OCI-LY1 (cell line): Measurements from ENCODE around the gene PCDHGA1.

ENCODE experiments used
- H2AFZ ChIP-seq: fragments of 200-600 bp; sonication (generic), shearing (Covaris generic); 2 replicates; pipeline ENCODE4 v1.6.0; 2014; ENCODE audit warnings: antibody characterized with exemption, mild to moderate bottlenecking, low read length
- H3F3A ChIP-seq: fragments of 200-600 bp; sonication (generic), shearing (Covaris generic); 2 replicates; pipeline ENCODE4 v1.6.0; 2014; ENCODE audit warnings: mild to moderate bottlenecking, antibody characterized with exemption, low read length, moderate library complexity; ENCODE audit not compliant: insufficient read depth
- H3K27ac ChIP-seq: fragments of 200-600 bp; sonication (generic); 2 replicates; pipeline ENCODE4 v1.5.1; 2014; ENCODE audit warnings: low read length, mixed run types, mild to moderate bottlenecking, low read depth; ENCODE audit not compliant: poor library complexity, severe bottlenecking
- H3K27me3 ChIP-seq: fragments of 200-600 bp; sonication (generic); 2 replicates; pipeline ENCODE4 v1.6.0; 2014; ENCODE audit warnings: antibody characterized with exemption, mild to moderate bottlenecking, low read length, moderate library complexity; ENCODE audit not compliant: insufficient read depth
- H3K36me3 ChIP-seq: fragments of 200-600 bp; sonication (generic); 2 replicates; pipeline ENCODE4 v1.6.1; 2014; ENCODE audit warnings: mild to moderate bottlenecking, antibody characterized with exemption, low read length, moderate library complexity, mixed read lengths; ENCODE audit not compliant: insufficient read depth
- H3K4me1 ChIP-seq: fragments of 200-600 bp; sonication (generic); 2 replicates; pipeline ENCODE4 v1.5.1; 2014; ENCODE audit warnings: mild to moderate bottlenecking, low read length, moderate library complexity; ENCODE audit not compliant: insufficient read depth, severe bottlenecking
- H3K4me2 ChIP-seq: fragments of 200-600 bp; sonication (generic), shearing (Covaris generic); 2 replicates; pipeline ENCODE4 v1.6.1; 2014; ENCODE audit warnings: low read length
- H3K4me3 ChIP-seq: fragments of 200-600 bp; sonication (generic); 2 replicates; pipeline ENCODE4 v1.5.1; 2014; ENCODE audit warnings: low read length, low read depth, mild to moderate bottlenecking, mixed read lengths; ENCODE audit not compliant: poor library complexity, severe bottlenecking
- H3K79me2 ChIP-seq: fragments of 200-600 bp; shearing (Covaris generic); 2 replicates; pipeline ENCODE4 v1.6.1; 2016; ENCODE audit warnings: mixed run types, low read length, mixed read lengths; ENCODE audit not compliant: insufficient read depth
- H3K9ac ChIP-seq: fragments of 200-600 bp; sonication (generic), shearing (Covaris generic); 2 replicates; pipeline ENCODE4 v1.6.1; 2014; ENCODE audit warnings: mild to moderate bottlenecking, low read length, mixed read lengths
- H3K9me2 ChIP-seq: fragments of 200-600 bp; sonication (generic), shearing (Covaris generic); 2 replicates; pipeline ENCODE4 v1.6.1; 2014; ENCODE audit warnings: low read depth, mild to moderate bottlenecking, low read length, mixed read lengths
- H3K9me3 ChIP-seq: fragments of 200-600 bp; shearing (Covaris generic); 2 replicates; pipeline ENCODE4 v1.6.1; 2014; ENCODE audit warnings: low read length, mixed read lengths
- H4K20me1 ChIP-seq: fragments of 200-600 bp; sonication (generic), shearing (Covaris generic); 2 replicates; pipeline ENCODE4 v1.6.0; 2016; ENCODE audit warnings: mild to moderate bottlenecking, low read length; ENCODE audit not compliant: insufficient read depth
- CTCF ChIP-seq: fragments of 200-600 bp; sonication (generic), shearing (Covaris generic); IDR thresholded peaks from 2 replicates; pipeline ENCODE4 v1.5.1; 2017; ENCODE audit warnings: mild to moderate bottlenecking, antibody characterized with exemption, low read length, moderate library complexity, mixed read lengths
- EZH2 ChIP-seq: fragments of 200-600 bp; sonication (generic), shearing (Covaris generic); IDR thresholded peaks from 2 replicates; pipeline ENCODE4 v1.8.0; 2017; ENCODE audit warnings: borderline replicate concordance, mixed run types, mild to moderate bottlenecking, antibody characterized with exemption, low read length, moderate library complexity, mixed read lengths

PCDHGA1 gene

GRCh38 chr5:141478321-141478945, 148.1 kb downstream of the PCDHGA1 start:
- no peak overlapping the region for H2AFZ ChIP-seq
- H3K9me3 ChIP-seq, result no peaks in the 10 kb centered on the region
- H3F3A ChIP-seq, result no peaks in the 10 kb centered on the region
- peak overlapping the region; percentile 83; the same call in 1 of the 2 replicates for H3K4me2 ChIP-seq
- no peaks in the 10 kb centered on the region for H3K79me2 ChIP-seq
- H3K27me3 ChIP-seq, result peaks cover 9% of the 10 kb centered on the region; the same call in 1 of the 2 replicates
- H3K4me3 ChIP-seq, result no peak overlapping the region
- no peak overlapping the region for H3K27ac ChIP-seq
- no peaks in the 10 kb centered on the region for H3K36me3 ChIP-seq
- peaks cover 31% of the 10 kb centered on the region for H3K4me1 ChIP-seq
- no peak overlapping the region for H3K9ac ChIP-seq
- H3K9me2 ChIP-seq, result no peaks in the 10 kb centered on the region
- TF ChIP-seq CTCF, result peak; percentile 73
- TF ChIP-seq EZH2, result no peak
- H4K20me1 ChIP-seq, result no peaks in the 10 kb centered on the region

GRCh38 chr5:141479776-141480175, 149.5 kb downstream of the PCDHGA1 start:
- Histone ChIP-seq H2AFZ (no peak overlapping the region), H4K20me1 (no peaks in the 10 kb centered on the region), H3K9me2 (no peaks in the 10 kb centered on the region), H3K27me3 (peaks cover 13% of the 10 kb centered on the region), H3K4me3 (no peak overlapping the region), H3K9me3 (no peaks in the 10 kb centered on the region), H3F3A (no peaks in the 10 kb centered on the region), H3K79me2 (no peaks in the 10 kb centered on the region), H3K4me2 (no peak overlapping the region), H3K27ac (no peak overlapping the region), H3K9ac (no peak overlapping the region), H3K36me3 (no peaks in the 10 kb centered on the region), H3K4me1 (peaks cover 40% of the 10 kb centered on the region)
- TF ChIP-seq EZH2, result no peak
- TF ChIP-seq CTCF, result no peak

- H3K79me2 ChIP-seq, result no peaks in the 10 kb centered on the region
Measured at GRCh38 chr5:141483902-141484301, 153.6 kb downstream of the PCDHGA1 start.

More at GRCh38 chr5:141483902-141484301, 153.6 kb downstream of the PCDHGA1 start:
- Histone ChIP-seq H3K27me3 (peaks cover 4% of the 10 kb centered on the region; the same call in 1 of the 2 replicates), H2AFZ (no peak overlapping the region), H3K36me3 (no peaks in the 10 kb centered on the region), H3K27ac (no peak overlapping the region), H3K4me2 (peak overlapping the region; percentile 63; the same call in 1 of the 2 replicates), H3K9me2 (no peaks in the 10 kb centered on the region), H3K9me3 (no peaks in the 10 kb centered on the region), H3F3A (no peaks in the 10 kb centered on the region), H3K4me1 (peaks cover 14% of the 10 kb centered on the region), H4K20me1 (no peaks in the 10 kb centered on the region), H3K9ac (no peak overlapping the region), H3K4me3 (no peak overlapping the region)
- TF ChIP-seq EZH2 (no peak), CTCF (no peak)
